ENCODE data around the gene GLI2. TPM values are rescaled to one million over a fixed set of nuclear protein-coding genes. Genes with fewer than 3 reads are reported as not detected.

GLI2 gene
- total RNA-seq, 4 donors from 2014 or later = 0.42 to 6.7 (median 3.1) TPM

- WGBS, 2 donors = 66 to 69% methylated on average over 27 of the region's 27 CpGs
- intact Hi-C loops (cut with DNase I; ENCODE audit: low total_unique reads) = no loop called here
- peak in 1 of 2 donors; percentile 86 for DNase-seq (ENCODE audit: low spot score in 2 of 2)
- no peak overlapping the region for H3K4me3 ChIP-seq (ENCODE audit: low read depth, poor library complexity, severe bottlenecking)
- TF ChIP-seq POLR2A (IDR thresholded peaks at IDR 0.05) = no peak
- TF ChIP-seq, protein P1, sequence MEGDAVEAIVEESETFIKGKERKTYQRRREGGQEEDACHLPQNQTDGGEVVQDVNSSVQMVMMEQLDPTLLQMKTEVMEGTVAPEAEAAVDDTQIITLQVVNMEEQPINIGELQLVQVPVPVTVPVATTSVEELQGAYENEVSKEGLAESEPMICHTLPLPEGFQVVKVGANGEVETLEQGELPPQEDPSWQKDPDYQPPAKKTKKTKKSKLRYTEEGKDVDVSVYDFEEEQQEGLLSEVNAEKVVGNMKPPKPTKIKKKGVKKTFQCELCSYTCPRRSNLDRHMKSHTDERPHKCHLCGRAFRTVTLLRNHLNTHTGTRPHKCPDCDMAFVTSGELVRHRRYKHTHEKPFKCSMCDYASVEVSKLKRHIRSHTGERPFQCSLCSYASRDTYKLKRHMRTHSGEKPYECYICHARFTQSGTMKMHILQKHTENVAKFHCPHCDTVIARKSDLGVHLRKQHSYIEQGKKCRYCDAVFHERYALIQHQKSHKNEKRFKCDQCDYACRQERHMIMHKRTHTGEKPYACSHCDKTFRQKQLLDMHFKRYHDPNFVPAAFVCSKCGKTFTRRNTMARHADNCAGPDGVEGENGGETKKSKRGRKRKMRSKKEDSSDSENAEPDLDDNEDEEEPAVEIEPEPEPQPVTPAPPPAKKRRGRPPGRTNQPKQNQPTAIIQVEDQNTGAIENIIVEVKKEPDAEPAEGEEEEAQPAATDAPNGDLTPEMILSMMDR (IDR thresholded peaks at IDR 0.05) = no peak
Observed at GRCh38 chr2:120765678-120766469, 30.2 kb downstream of the GLI2 start.

DNA sequence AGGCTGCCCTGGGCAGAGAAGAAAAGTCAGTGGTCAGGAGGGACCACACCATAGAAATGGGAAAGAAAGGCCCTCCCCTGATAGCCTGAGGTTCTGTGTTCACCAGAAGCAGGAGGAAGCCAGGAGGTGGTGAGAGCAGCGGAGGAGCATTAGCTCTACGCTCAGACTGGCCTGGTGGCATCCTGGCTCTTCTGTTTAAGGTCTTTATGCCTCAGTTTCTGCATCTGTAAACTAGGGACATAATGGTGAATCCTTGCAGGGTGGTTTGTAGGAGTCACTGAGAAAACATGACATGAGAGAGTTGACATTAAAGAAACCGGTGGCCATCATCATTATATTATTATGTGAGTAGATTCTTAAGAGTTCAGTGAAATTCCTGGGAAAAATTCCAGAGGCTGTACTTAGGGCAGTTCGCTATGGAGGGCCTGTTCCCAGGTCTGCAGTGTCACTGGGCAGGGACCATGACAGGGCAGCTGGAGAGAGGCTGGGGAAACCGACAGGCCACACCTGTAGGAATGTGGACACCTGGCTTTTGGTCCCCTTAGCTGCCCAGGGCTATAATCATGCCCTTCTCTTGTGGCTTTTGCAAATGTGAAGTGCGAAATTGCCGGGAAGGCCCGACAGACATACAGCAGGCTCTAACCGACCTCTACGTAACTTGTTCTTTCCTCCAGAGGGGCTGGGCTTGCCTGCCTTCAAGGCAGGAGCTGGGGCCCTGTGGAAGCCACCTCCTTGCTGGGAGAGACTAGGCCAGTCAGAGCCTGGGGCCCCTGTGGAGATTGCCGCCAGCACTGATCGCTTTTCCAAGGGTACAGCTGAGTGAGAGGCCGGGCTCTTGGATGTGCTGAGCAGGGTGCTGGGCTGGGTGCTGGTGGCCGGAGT is 31.0 kb downstream of the GLI2 start:
- intact Hi-C loops (cut with DNase I; ENCODE audit: low total_unique reads) = no loop called here
- peak in 1 of 2 donors; percentile 69 for DNase-seq (ENCODE audit: low spot score in 2 of 2)
- WGBS, 2 donors = 88 to 91% methylated on average over 13 to 14 of the region's 14 CpGs
- H3K4me3 ChIP-seq (ENCODE audit: low read depth, poor library complexity, severe bottlenecking) = no peak overlapping the region
- TF ChIP-seq, protein P1 (IDR thresholded peaks at IDR 0.05) = no peak
- no peak for TF ChIP-seq POLR2A (IDR thresholded peaks at IDR 0.05)

GRCh38 chr2:120767486-120768005 is 31.9 kb downstream of the GLI2 start:
- H3K4me3 ChIP-seq (ENCODE audit: low read depth, poor library complexity, severe bottlenecking) = no peak overlapping the region
- TF ChIP-seq, protein P1 (IDR thresholded peaks at IDR 0.05) = no peak
- no peak for TF ChIP-seq POLR2A (IDR thresholded peaks at IDR 0.05)
- intact Hi-C loops (cut with DNase I; ENCODE audit: low total_unique reads) = no loop called here
- 86 to 90% methylated on average over 10 of the region's 10 CpGs for WGBS, 2 donors
- DNase-seq (ENCODE audit: low spot score in 2 of 2) = peak in 1 of 2 donors; percentile 53

DNA sequence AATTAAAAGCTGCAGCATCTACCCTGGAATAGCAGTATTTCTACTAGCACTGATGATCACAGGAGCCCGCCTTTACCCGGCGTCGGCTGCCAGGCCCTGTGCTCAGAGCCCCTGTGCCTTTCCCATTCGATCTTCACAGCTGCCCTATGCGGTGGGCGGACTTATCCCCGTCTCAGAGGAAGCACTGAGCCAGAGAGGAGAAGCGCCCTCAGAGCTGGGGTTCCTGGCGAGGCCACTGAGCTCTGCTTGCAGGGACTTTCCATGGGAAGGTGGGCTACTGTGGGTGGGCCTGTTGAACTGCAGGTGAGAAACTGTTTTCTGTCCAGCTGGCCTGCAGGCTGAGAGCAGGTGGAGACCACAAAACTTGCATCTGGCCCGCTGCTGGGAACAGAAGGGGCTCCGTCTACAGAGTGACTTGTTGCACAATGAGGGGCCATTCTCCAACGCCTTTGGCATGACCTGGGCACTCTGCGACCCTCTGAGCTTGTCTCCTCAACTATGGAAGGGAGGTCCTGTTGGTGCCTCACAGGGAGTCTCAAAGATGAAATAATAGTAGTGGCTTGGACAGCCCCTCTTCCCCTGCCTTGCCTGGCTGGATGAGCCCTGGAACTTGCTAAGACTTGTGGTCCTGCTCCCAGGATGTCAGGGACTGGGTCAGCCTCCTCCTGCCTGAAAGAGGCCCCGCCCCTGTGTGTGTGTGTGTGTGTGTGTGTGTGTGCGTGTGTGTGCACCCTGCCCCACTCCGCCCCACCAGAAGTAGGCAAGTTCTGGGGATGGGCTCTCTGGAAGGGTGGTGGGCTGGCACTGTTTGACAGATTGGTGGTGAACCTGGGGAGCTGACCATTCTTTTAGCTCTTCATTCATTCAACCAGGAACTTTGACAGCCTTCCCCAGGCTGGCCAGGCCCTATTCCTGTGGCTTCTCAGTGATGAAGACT is 32.7 kb downstream of the GLI2 start:
- H3K4me3 ChIP-seq (ENCODE audit: low read depth, poor library complexity, severe bottlenecking) = no peak overlapping the region
- 73 to 80% methylated on average over 15 to 17 of the region's 17 CpGs for WGBS, 2 donors
- TF ChIP-seq, protein P1 (IDR thresholded peaks at IDR 0.05) = no peak
- no peak for TF ChIP-seq POLR2A (IDR thresholded peaks at IDR 0.05)
- intact Hi-C loops (cut with DNase I; ENCODE audit: low total_unique reads) = no loop called here
- peak in 1 of 2 donors; percentile 82 for DNase-seq (ENCODE audit: low spot score in 2 of 2)
